Panc1 (cell line): ENCODE results near the gene ANTXR1.

Source experiments
- POLR2AphosphoS5 ChIP-seq: IDR thresholded peaks from 2 replicates; pipeline ENCODE4 v1.6.1; 2012; ENCODE audit warnings: mild to moderate bottlenecking, low read depth, low read length, moderate library complexity
- TF ChIP-seq, protein P1 (sequence below): fragments of 450-650 bp; IDR thresholded peaks from 2 replicates; pipeline ENCODE4 v1.5.1; 2017; ENCODE audit warnings: mild to moderate bottlenecking
- TF ChIP-seq, protein P2 (sequence below), 2 experiments: IDR thresholded peaks; 2 replicates each; pipeline ENCODE4 v1.6.1; 2011 to 2012; ENCODE audit warnings: low read depth in 2 of 2, control low read depth in 1 of 2, low read length in 1 of 2, mild to moderate bottlenecking in 1 of 2, moderate library complexity in 1 of 2; ENCODE audit not compliant: insufficient read depth in 1 of 2

DNA sequence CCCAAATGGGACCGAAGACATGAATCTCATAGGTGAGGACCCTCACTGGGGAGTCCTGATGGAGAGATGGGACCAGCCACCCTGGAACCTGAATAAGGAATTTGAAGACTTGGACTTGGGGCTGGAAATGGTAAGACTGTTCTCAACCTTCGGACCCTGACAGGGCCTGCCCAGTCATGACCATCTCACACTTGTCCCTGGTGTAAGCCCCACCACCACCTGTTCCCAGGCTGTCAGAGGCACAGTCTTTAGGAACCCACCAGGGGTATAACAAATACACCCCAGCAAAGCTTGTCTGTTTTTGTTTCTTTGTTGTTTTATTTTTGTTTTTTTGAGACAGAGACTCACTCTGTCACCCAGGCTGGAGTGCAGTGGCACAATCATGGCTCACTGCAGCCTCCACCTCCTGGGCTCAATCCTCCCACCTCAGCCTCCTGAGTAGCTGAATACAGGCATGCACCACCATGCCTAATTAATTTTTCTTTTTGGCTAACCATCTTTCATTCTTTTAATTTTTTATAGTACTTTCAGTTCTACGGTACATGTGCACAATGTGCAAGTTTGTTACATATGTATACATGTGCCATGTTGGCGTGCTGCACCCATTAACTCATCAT is 267.9 kb downstream of the ANTXR1 start:
- TF ChIP-seq, protein P1, sequence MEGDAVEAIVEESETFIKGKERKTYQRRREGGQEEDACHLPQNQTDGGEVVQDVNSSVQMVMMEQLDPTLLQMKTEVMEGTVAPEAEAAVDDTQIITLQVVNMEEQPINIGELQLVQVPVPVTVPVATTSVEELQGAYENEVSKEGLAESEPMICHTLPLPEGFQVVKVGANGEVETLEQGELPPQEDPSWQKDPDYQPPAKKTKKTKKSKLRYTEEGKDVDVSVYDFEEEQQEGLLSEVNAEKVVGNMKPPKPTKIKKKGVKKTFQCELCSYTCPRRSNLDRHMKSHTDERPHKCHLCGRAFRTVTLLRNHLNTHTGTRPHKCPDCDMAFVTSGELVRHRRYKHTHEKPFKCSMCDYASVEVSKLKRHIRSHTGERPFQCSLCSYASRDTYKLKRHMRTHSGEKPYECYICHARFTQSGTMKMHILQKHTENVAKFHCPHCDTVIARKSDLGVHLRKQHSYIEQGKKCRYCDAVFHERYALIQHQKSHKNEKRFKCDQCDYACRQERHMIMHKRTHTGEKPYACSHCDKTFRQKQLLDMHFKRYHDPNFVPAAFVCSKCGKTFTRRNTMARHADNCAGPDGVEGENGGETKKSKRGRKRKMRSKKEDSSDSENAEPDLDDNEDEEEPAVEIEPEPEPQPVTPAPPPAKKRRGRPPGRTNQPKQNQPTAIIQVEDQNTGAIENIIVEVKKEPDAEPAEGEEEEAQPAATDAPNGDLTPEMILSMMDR: no peak
- TF ChIP-seq, protein P2, sequence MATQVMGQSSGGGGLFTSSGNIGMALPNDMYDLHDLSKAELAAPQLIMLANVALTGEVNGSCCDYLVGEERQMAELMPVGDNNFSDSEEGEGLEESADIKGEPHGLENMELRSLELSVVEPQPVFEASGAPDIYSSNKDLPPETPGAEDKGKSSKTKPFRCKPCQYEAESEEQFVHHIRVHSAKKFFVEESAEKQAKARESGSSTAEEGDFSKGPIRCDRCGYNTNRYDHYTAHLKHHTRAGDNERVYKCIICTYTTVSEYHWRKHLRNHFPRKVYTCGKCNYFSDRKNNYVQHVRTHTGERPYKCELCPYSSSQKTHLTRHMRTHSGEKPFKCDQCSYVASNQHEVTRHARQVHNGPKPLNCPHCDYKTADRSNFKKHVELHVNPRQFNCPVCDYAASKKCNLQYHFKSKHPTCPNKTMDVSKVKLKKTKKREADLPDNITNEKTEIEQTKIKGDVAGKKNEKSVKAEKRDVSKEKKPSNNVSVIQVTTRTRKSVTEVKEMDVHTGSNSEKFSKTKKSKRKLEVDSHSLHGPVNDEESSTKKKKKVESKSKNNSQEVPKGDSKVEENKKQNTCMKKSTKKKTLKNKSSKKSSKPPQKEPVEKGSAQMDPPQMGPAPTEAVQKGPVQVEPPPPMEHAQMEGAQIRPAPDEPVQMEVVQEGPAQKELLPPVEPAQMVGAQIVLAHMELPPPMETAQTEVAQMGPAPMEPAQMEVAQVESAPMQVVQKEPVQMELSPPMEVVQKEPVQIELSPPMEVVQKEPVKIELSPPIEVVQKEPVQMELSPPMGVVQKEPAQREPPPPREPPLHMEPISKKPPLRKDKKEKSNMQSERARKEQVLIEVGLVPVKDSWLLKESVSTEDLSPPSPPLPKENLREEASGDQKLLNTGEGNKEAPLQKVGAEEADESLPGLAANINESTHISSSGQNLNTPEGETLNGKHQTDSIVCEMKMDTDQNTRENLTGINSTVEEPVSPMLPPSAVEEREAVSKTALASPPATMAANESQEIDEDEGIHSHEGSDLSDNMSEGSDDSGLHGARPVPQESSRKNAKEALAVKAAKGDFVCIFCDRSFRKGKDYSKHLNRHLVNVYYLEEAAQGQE (IDR thresholded peaks at IDR 0.05; ENCODE audit: insufficient read depth in 1 of 2, low read depth in 2 of 2, low read length in 1 of 2): no peak
- no peak for TF ChIP-seq POLR2AphosphoS5
